SW480 (cell line): ENCODE results near the gene GAPT.
"Not testable (repeated sequence)": the region's sequence is repeated elsewhere in the genome, so short reads cannot be mapped to it uniquely, and the experiment has no call there.

Experiments used
- DNase-seq: peaks from one replicate; pipeline ENCODE4 v3.0.0-alpha.2; 2016; ENCODE audit warnings: low spot score

GAPT gene

GRCh38 chr5:58504766-58505165 lies 13.5 kb downstream of the GAPT start:
- DNase-seq, result no peak

DNA sequence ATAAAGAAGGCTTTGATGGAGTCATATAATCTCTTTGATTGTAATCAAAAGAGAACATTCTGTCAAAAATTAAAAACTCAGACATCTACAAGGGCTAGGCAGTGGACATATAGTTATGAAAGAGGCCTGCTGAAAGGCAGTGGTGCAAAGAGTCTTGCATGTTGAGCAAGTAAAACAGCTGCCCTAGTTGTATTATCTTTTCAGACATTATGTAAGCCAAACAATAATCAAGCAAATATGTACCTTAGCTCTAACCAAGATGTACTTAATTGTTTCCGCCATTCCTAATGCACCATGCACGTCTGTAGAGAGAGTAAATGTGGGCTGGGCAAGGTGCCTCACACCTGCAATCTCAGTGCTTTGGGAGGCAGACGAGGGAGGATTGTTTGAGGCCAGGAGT lies 14.3 kb downstream of the GAPT start:
- no peak for DNase-seq

GRCh38 chr5:58505971-58506640 lies 14.9 kb downstream of the GAPT start:
- DNase-seq, result no peak

DNA sequence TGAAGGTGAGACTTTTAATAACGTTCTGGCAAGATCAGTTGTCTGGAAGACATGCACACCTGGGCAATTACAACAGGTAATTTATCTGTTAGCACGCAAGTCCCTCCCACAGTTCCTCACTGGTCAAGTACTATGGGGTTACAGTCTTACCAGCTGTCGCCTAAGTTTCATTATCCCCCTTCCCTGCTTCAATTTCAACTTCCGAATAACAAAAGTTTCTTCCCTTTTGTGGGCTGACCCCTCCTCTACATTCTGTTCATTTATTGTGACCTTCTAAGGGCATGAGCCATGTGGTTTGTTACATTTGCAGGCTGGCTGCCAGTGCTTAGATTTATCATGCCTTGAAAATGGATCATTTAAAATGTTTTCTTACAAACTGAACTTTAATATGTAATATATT lies 16.5 kb downstream of the GAPT start:
- no peak for DNase-seq

- DNase-seq, result no peak
Measured at GRCh38 chr5:58517198-58517597, 26.0 kb downstream of the GAPT start.

DNA sequence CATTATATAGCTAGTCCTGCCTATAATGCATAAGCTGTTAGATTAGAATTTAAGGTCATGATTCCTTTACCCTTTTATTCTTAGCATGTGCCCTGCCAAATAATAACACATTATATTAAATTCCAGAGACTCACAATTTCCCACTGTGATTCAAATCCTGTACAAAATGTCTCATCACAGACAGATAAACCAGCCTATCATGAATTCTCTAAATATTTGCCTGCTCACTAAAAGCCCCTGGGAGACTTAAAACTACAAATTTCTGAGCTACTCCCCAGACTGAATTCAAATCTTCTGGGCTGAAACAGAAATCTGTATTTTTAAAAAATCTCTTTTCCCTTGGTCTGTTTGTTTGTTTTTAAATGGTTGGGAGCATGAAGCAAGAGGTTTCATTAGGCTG lies 32.7 kb downstream of the GAPT start:
- DNase-seq, result no peak

DNA sequence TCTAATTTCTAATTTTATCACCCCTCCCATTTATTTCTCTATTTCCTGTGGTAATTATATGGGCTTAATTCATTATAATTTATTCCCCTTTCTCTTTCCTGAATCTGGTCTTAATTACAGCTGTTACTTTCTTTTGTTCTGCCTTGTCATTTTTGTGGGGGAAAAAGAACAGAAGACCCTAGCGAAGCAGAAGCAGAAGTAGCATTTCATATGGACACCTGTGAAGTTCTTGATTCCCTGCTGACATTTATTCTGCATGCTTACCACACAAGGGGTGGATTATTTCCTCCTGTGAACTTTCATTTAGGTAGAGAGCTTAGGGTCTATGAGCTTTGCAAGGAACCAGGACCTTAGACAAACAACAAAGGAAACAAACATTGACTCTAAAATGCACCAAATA lies 33.3 kb downstream of the GAPT start:
- DNase-seq, result no peak

DNA sequence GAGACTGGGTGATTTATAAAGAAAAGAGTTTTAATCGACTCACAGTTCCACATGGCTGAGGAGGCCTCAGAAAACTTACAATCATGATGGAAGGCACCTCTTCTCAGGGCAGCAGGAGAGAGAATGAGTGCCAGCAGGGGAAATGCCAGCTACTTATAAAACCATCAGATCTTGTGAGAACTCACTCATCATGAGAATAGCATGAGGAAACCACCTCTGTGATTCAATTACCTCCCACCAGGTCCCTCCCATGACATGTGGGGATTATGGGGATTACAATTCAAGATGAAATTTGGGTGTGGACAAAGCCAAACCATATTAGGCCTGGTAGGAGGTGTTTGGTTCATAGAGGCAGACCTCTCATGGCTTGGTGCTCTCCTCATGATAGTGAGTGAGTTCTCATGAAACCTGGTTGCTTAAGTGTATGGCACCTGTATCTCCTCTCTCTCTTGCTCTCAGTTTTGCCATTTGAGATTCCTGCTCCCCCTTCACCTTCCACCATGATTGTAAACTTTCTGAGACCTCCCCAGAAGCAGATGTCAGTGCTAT lies 39.8 kb downstream of the GAPT start:
- DNase-seq, result no peak

- not testable (repeated sequence) for DNase-seq
Measured at GRCh38 chr5:58541935-58542334, 50.7 kb downstream of the GAPT start.

DNA sequence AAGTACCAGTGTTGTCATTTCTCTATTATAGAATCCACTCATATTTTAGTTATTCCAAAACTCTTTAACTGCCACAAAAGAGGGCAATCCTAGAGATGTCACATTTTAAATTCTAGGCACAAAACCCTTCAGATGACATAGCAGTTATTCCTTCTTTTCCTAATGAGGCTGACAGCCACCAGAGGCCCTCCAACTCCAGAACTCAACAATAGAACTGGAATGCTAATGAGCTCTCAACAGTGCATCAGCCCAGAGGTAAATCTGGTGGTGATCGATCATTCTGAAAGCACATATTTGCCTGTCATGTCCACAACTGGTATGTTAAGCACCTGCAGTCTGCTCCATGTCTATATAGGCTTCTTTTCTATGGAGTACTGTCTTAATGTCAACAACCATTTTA lies 51.5 kb downstream of the GAPT start:
- DNase-seq, result no peak

GRCh38 chr5:58543723-58544122 lies 52.5 kb downstream of the GAPT start:
- DNase-seq, result no peak

DNA sequence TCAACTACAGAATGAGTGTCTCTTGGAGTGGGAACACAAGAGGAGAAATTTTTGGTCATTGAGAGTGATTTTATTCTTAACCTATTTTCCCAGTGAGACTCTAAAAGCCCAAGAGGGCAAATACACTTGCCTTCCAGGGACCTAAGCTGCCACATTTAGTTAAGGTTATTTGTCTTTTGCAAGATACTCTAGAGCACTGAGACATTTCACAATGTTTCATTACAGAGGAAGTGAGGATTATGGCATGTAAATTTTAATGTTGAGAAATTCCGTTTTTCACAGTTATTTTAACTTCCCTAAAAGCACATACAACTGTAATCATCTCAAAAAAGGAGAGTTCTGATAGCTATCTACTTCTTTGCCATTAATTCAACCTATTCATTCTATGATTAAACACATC lies 53.0 kb downstream of the GAPT start:
- DNase-seq, result no peak

DNA sequence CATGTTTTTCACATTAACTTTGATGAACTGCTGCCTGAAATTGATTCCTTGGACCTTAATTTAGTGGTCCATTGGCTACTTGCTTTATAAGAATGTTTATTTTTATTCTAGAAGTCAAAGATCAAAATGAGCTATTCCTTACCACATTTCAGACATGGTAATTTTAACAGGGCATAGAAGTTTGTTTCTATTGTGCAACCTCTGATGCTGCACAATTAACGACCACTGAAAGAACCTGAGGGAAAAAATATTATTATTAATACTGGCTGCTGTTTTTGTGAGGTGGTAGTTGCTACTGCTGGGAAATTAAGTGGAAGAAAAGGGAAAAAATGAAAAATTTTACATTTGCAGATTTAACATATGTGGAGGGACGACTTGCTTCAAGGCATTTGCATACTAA lies 53.7 kb downstream of the GAPT start:
- DNase-seq, result no peak

GRCh38 chr5:58545912-58546311 lies 54.7 kb downstream of the GAPT start:
- DNase-seq, result no peak
